Aorta (tissue), 5 donors: ENCODE measurements around the gene LRRC27. TPM values are rescaled to one million over a fixed set of nuclear protein-coding genes. Genes with fewer than 3 reads are reported as not detected.
"Not testable (repeated sequence)": the region's sequence is repeated elsewhere in the genome, so short reads cannot be mapped to it uniquely, and the experiment has no call there.

Experiments
- ATAC-seq: fragments of 200-7000 bp; cut with Tn5 transposase; one replicate; pipeline ENCODE4 v1.9.1; 2022; ENCODE audit warnings: moderate library complexity; ENCODE audit not compliant: low FRiP score
- DNase-seq, 2 donors: peaks; one replicate each; pipeline ENCODE4 v3.0.0-alpha.2; 2020
- H3K27ac ChIP-seq, 2 donors: one replicate each; pipeline ENCODE4 v1.5.1; 2013; ENCODE audit warnings: low read length in 2 of 2, mild to moderate bottlenecking in 2 of 2, moderate library complexity in 2 of 2, control low read depth in 1 of 2, inconsistent platforms in 1 of 2, low read depth in 1 of 2
- H3K27me3 ChIP-seq, 2 donors: one replicate each; pipeline ENCODE4 v1.6.1; 2013; ENCODE audit warnings: control low read depth in 1 of 2, low read length in 1 of 2, mild to moderate bottlenecking in 1 of 2, moderate library complexity in 1 of 2; ENCODE audit not compliant: insufficient read depth in 2 of 2, control insufficient read depth in 1 of 2
- H3K36me3 ChIP-seq, 2 donors: one replicate each; pipeline ENCODE4 v1.6.1; 2013; ENCODE audit warnings: control low read depth in 1 of 2, low read length in 1 of 2, mild to moderate bottlenecking in 1 of 2; ENCODE audit not compliant: insufficient read depth in 2 of 2, control insufficient read depth in 1 of 2
- H3K4me1 ChIP-seq, 2 donors: one replicate each; pipeline ENCODE4 v1.6.1; 2013; ENCODE audit warnings: low read length in 2 of 2, control low read depth in 1 of 2, mild to moderate bottlenecking in 1 of 2, moderate library complexity in 1 of 2; ENCODE audit not compliant: insufficient read depth in 2 of 2, control insufficient read depth in 1 of 2
- H3K4me3 ChIP-seq, 2 donors: one replicate each; pipeline ENCODE4 v1.5.1; 2013; ENCODE audit warnings: low read length in 2 of 2, control low read depth in 1 of 2, mild to moderate bottlenecking in 1 of 2
- H3K9me3 ChIP-seq: one replicate; pipeline ENCODE4 v1.6.1; 2013; ENCODE audit warnings: mild to moderate bottlenecking, low read length; ENCODE audit not compliant: control insufficient read depth
- WGBS, 2 donors: extraction: QIAGEN DNeasy Blood & Tissue Kit; methylation state at CpG; one replicate each; pipeline ENCODE4 v1.1.7; 2013; 5-methylcytosine and 5-hydroxymethylcytosine counted together
- intact Hi-C, 2 donors: fragments of 100-400 bp; cut with DNase I; formaldehyde crosslinking; loops; one replicate each; pipeline versions ENCODE4 v1.14.2 to v1.15.0; 2022
- polyA plus RNA-seq, 2 donors: library from polyadenylated mRNA; stranded (reverse); fragments of 200-250 nt; gene quantifications; one replicate each; pipeline ENCODE4 v1.2.3, GENCODE V29; 2013
- total RNA-seq, 2 donors: library from RNA; stranded (reverse); fragmentation: NEBNext Ultra II Directional; extraction: Animal tissue kit (Norgen Biotek cat#: 25700); gene quantifications; one replicate each; pipeline ENCODE4 v1.2.1, GENCODE V29; 2021
- donor health status: healthy with polysubstance abuse.
- donor health status: Bipolar disorder and iron deficiency.
- donor health status: DM: no; HTN: no; CAD: no.
- donor health status: DM: no; HTN: no; CAD: no.
- donor health status: DM: yes; HTN: yes; CAD: no.

Gene LRRC27
- total and polyA plus RNA-seq, 4 donors: 3.1 to 11.7 (median 6.8) TPM

- DNase-seq (peak; percentile 36 to 50), ATAC-seq (no peak)
- Histone ChIP-seq H3K4me1 (no peaks in the 10 kb centered on the region), H3K36me3 (no peaks in the 10 kb centered on the region), H3K27ac (no peak overlapping the region), H3K27me3 (no peaks in the 10 kb centered on the region), H3K4me3 (no peak overlapping the region), H3K9me3 (no peaks in the 10 kb centered on the region)
- intact Hi-C loops: loop anchor here in 1 of 2 donors (5.0 kb wide), 1 partner anchor 469 kb away; no protein-coding TSS in a partner anchor
- 15 to 20% methylated on average over 16 of the region's 16 CpGs for WGBS, 2 donors
Observed at GRCh38 chr10:132293201-132293812, 38.7 kb upstream of the LRRC27 start.

DNA sequence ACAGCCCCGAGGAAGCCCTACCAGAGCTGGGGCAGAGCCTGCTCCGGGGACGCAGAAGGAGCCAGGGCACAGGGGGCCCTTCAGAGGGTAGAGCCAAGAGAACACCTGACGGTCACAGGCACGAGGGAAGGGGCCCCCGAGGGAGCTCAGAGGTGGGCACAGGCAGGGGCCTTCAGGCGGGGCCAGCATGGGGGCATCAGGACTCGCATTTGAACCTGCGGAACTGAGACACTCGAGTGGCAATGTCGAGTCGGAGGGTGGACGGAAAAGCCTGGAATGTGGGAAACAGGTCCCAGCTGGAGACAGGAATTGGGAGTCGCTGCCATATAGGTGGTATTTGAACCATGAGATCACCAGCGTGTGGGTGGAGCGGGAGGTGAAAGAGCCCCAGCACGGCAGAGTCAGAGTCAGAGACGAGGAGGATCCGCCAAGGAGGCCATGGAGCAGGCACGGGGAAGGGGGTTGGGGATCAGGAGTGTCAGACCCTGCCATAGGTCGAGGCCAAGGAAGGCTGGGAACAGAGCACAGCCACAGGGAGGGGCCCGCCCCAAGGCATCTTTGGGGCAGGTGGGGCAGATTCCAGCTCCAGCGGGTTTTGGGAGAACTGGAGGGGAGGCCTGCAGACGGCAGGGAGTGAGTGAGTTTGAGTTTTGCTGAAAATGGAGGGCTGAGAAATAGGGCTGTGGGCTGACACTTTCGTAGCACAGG, 38.0 kb upstream of the LRRC27 start:
- DNase-seq (peak; percentile 39 to 61), ATAC-seq (no peak)
- Histone ChIP-seq H3K9me3 (no peaks in the 10 kb centered on the region), H3K4me3 (no peak overlapping the region), H3K36me3 (no peaks in the 10 kb centered on the region), H3K4me1 (no peaks in the 10 kb centered on the region), H3K27me3 (no peaks in the 10 kb centered on the region), H3K27ac (no peak overlapping the region)
- 64 to 66% methylated on average over 25 of the region's 25 CpGs for WGBS, 2 donors
- intact Hi-C loops: loop anchor here in 1 of 2 donors (5.0 kb wide), 1 partner anchor 468 kb away; no protein-coding TSS in a partner anchor

- DNase-seq (peak; percentile 16 to 66), ATAC-seq (peak; percentile 9)
- no peaks in the 10 kb centered on the region for H3K4me1 ChIP-seq
- WGBS, 2 donors: 63 to 64% methylated on average over 23 of the region's 23 CpGs
- no peaks in the 10 kb centered on the region for H3K9me3 ChIP-seq
- H3K27ac ChIP-seq: no peak overlapping the region
- H3K27me3 ChIP-seq: no peaks in the 10 kb centered on the region
- H3K36me3 ChIP-seq: no peaks in the 10 kb centered on the region
- intact Hi-C loops: loop anchor here in 1 of 2 donors (5.0 kb wide), 1 partner anchor 468 kb away; no protein-coding TSS in a partner anchor
- no peak overlapping the region for H3K4me3 ChIP-seq
Observed at GRCh38 chr10:132294561-132295318, 37.3 kb upstream of the LRRC27 start.

DNA sequence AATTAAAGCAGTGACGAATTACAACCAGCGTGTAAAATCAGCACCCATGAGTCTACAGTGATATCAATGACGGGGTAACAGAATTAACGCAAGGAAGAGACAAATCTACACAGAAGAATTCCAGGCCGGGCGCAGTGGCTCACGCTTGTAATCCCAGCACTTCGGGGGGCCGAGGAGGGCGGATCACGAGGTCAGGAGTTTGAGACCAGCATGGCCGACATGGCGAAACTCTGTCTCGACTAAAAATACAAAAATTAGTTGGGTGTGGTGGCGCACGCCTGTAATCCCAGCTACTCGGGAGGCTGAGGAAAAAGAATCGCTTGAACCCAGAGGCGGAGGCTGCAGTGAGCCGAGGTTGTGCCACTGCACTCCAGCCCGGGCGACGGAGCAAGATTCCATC, 36.5 kb upstream of the LRRC27 start:
- H3K36me3 ChIP-seq, ATAC-seq, H3K27ac ChIP-seq, intact Hi-C loops, H3K9me3 ChIP-seq, H3K4me1 ChIP-seq, H3K27me3 ChIP-seq, H3K4me3 ChIP-seq: not testable (repeated sequence)
- WGBS, 2 donors: 87 to 92% methylated on average over 23 of the region's 23 CpGs
- DNase-seq: peak; percentile 17 to 71

GRCh38 chr10:132296666-132297443, 35.1 kb upstream of the LRRC27 start:
- Histone ChIP-seq H3K27me3 (no peaks in the 10 kb centered on the region), H3K36me3 (no peaks in the 10 kb centered on the region), H3K4me3 (no peak overlapping the region), H3K4me1 (no peaks in the 10 kb centered on the region), H3K27ac (no peak overlapping the region), H3K9me3 (no peaks in the 10 kb centered on the region)
- ATAC-seq: no peak
- WGBS, 2 donors: 89% methylated on average over 25 to 28 of the region's 28 CpGs
- intact Hi-C loops: no loop called here
- DNase-seq: peak; percentile 40 to 47

- no peak overlapping the region for H3K4me3 ChIP-seq
- ATAC-seq: no peak
- H3K27me3 ChIP-seq: no peaks in the 10 kb centered on the region
- H3K27ac ChIP-seq: no peak overlapping the region
- no peaks in the 10 kb centered on the region for H3K36me3 ChIP-seq
- intact Hi-C loops: no loop called here
- DNase-seq: peak; percentile 10 to 44
- H3K9me3 ChIP-seq: no peaks in the 10 kb centered on the region
- WGBS, 2 donors: 46 to 56% methylated on average over 9 of the region's 9 CpGs
- H3K4me1 ChIP-seq: no peaks in the 10 kb centered on the region
Observed at GRCh38 chr10:132297526-132297925, 34.5 kb upstream of the LRRC27 start.

- peak; percentile 22 to 63 for DNase-seq
- no peaks in the 10 kb centered on the region for H3K9me3 ChIP-seq
- intact Hi-C loops: no loop called here
- no peaks in the 10 kb centered on the region for H3K27me3 ChIP-seq
- no peaks in the 10 kb centered on the region for H3K36me3 ChIP-seq
- WGBS, 2 donors: 61 to 67% methylated on average over 25 to 28 of the region's 28 CpGs
- no peaks in the 10 kb centered on the region for H3K4me1 ChIP-seq
- H3K27ac ChIP-seq: no peak overlapping the region
- ATAC-seq: no peak
- no peak overlapping the region for H3K4me3 ChIP-seq
Observed at GRCh38 chr10:132298038-132298881, 33.7 kb upstream of the LRRC27 start.
